ENCODE results near the gene GAS1. TPM values are rescaled to one million over a fixed set of nuclear protein-coding genes. Genes with fewer than 3 reads are reported as not detected.

Gene GAS1
- total RNA-seq, 1 experiment from 2014 or later, result 0.13 TPM

GRCh38 chr9:86902176-86902575 is 45.1 kb downstream of the GAS1 start:
- H3K4me3 ChIP-seq (ENCODE audit: low read depth in 2 of 2, low read length in 2 of 2), result no peak overlapping the region
- in situ Hi-C loops (cut with HindIII; ENCODE audit: low pct_unique_long_range_greater_than_20kb, low sequenced_read_pairs) (no loop called here), intact Hi-C loops (cut with micrococcal nuclease; ENCODE audit: unreplicated experiment) (no loop called here)
- H3K9me3 ChIP-seq (ENCODE audit: control insufficient read depth, insufficient read depth, low read depth, low read length), result no peaks in the 10 kb centered on the region
- no peaks in the 10 kb centered on the region for H3K4me1 ChIP-seq (ENCODE audit: control insufficient read depth, insufficient read depth, low read length)
- H3K36me3 ChIP-seq (ENCODE audit: control insufficient read depth, insufficient read depth, low read length), result no peaks in the 10 kb centered on the region
- CTCF ChIA-PET, result no interaction called here
- H3K27ac ChIP-seq (ENCODE audit: low read length), result no peak overlapping the region
- POLR2A ChIA-PET, result no interaction called here
- ATAC-seq (no peak), DNase-seq (ENCODE audit: low read depth, low spot score) (no peak)
- no peaks in the 10 kb centered on the region for H3K27me3 ChIP-seq (ENCODE audit: control insufficient read depth, insufficient read depth, low read length)
- TF ChIP-seq, protein P1, sequence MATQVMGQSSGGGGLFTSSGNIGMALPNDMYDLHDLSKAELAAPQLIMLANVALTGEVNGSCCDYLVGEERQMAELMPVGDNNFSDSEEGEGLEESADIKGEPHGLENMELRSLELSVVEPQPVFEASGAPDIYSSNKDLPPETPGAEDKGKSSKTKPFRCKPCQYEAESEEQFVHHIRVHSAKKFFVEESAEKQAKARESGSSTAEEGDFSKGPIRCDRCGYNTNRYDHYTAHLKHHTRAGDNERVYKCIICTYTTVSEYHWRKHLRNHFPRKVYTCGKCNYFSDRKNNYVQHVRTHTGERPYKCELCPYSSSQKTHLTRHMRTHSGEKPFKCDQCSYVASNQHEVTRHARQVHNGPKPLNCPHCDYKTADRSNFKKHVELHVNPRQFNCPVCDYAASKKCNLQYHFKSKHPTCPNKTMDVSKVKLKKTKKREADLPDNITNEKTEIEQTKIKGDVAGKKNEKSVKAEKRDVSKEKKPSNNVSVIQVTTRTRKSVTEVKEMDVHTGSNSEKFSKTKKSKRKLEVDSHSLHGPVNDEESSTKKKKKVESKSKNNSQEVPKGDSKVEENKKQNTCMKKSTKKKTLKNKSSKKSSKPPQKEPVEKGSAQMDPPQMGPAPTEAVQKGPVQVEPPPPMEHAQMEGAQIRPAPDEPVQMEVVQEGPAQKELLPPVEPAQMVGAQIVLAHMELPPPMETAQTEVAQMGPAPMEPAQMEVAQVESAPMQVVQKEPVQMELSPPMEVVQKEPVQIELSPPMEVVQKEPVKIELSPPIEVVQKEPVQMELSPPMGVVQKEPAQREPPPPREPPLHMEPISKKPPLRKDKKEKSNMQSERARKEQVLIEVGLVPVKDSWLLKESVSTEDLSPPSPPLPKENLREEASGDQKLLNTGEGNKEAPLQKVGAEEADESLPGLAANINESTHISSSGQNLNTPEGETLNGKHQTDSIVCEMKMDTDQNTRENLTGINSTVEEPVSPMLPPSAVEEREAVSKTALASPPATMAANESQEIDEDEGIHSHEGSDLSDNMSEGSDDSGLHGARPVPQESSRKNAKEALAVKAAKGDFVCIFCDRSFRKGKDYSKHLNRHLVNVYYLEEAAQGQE (IDR thresholded peaks at IDR 0.05; ENCODE audit: insufficient read depth in 1 of 2, low read depth in 2 of 2, low read length in 1 of 2), result no peak
- no peak for TF ChIP-seq SIN3A (IDR thresholded peaks at IDR 0.05; ENCODE audit: borderline replicate concordance, insufficient read depth, low read depth, low read length)
- TF ChIP-seq TCF7L2 (IDR thresholded peaks at IDR 0.05; ENCODE audit: low read depth, low read length), result no peak
- no peak for TF ChIP-seq POLR2AphosphoS5 (IDR thresholded peaks at IDR 0.05; ENCODE audit: low read depth, low read length)
- TF ChIP-seq CTCF (IDR thresholded peaks at IDR 0.05), result no peak
- no TSS peak for BruUV-seq (replicated peaks)

DNA sequence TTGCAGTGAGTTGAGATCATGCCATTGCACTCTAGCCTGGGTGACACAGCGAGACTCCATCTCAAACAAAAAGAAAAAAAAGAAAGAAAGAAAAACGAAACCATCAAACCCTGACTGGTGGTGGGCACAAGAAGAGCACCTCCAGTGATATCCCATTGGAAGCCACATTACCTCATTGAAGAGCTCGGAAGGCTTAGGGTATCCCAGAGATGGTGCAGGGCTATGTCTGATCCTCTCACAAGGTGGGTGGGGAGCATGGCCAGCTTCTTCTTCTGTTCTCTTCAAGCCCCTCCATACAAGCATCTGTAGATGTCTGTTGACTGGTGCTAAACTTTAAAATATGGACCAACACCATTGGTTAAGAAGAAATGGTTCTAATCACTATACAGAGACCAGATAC is 45.8 kb downstream of the GAS1 start:
- in situ Hi-C loops (cut with HindIII; ENCODE audit: low pct_unique_long_range_greater_than_20kb, low sequenced_read_pairs), result no loop called here
- intact Hi-C loops (cut with micrococcal nuclease; ENCODE audit: unreplicated experiment), result no loop called here
- no peaks in the 10 kb centered on the region for H3K27me3 ChIP-seq (ENCODE audit: control insufficient read depth, insufficient read depth, low read length)
- no peak for DNase-seq (ENCODE audit: low read depth, low spot score)
- H3K4me1 ChIP-seq (ENCODE audit: control insufficient read depth, insufficient read depth, low read length), result no peaks in the 10 kb centered on the region
- no peak overlapping the region for H3K27ac ChIP-seq (ENCODE audit: low read length)
- ATAC-seq, result no peak
- TF ChIP-seq, protein P1 (IDR thresholded peaks at IDR 0.05; ENCODE audit: insufficient read depth in 1 of 2, low read depth in 2 of 2, low read length in 1 of 2), result no peak
- TF ChIP-seq POLR2AphosphoS5 (IDR thresholded peaks at IDR 0.05; ENCODE audit: low read depth, low read length) (no peak), TCF7L2 (IDR thresholded peaks at IDR 0.05; ENCODE audit: low read depth, low read length) (no peak), SIN3A (IDR thresholded peaks at IDR 0.05; ENCODE audit: borderline replicate concordance, insufficient read depth, low read depth, low read length) (no peak), CTCF (IDR thresholded peaks at IDR 0.05) (no peak)
- H3K9me3 ChIP-seq (ENCODE audit: control insufficient read depth, insufficient read depth, low read depth, low read length), result no peaks in the 10 kb centered on the region
- no peaks in the 10 kb centered on the region for H3K36me3 ChIP-seq (ENCODE audit: control insufficient read depth, insufficient read depth, low read length)
- ChIA-PET CTCF (no interaction called here), POLR2A (no interaction called here)
- no peak overlapping the region for H3K4me3 ChIP-seq (ENCODE audit: low read depth in 2 of 2, low read length in 2 of 2)
- BruUV-seq (replicated peaks), result no TSS peak
